Glutamatergic neuron (in vitro differentiated cells): Measurements from ENCODE around the gene GRID1. TPM values are rescaled to one million over a fixed set of nuclear protein-coding genes. Genes with fewer than 3 reads are reported as not detected.

ENCODE experiments used
- DNase-seq: peaks from one replicate; pipeline ENCODE4 v3.0.0; 2022
- H3K27ac Mint-ChIP-seq: one replicate; pipeline ENCODE4 v1.8.0; 2020; ENCODE audit warnings: mild to moderate bottlenecking, mixed read lengths, inconsistent platforms; ENCODE audit not compliant: unreplicated experiment
- H3K27me3 Mint-ChIP-seq: one replicate; pipeline ENCODE4 v1.8.0; 2020; ENCODE audit warnings: mild to moderate bottlenecking, moderate library complexity, mixed read lengths, inconsistent platforms; ENCODE audit not compliant: unreplicated experiment
- H3K36me3 Mint-ChIP-seq: one replicate; pipeline ENCODE4 v1.8.0; 2020; ENCODE audit warnings: mild to moderate bottlenecking, mixed read lengths, inconsistent platforms; ENCODE audit not compliant: unreplicated experiment
- H3K4me1 Mint-ChIP-seq: one replicate; pipeline ENCODE4 v1.8.0; 2020; ENCODE audit warnings: mild to moderate bottlenecking, low read depth, mixed read lengths, inconsistent platforms; ENCODE audit not compliant: unreplicated experiment
- H3K4me3 Mint-ChIP-seq: one replicate; pipeline ENCODE4 v1.8.0; 2020; ENCODE audit warnings: mild to moderate bottlenecking, mixed read lengths, inconsistent platforms; ENCODE audit not compliant: unreplicated experiment
- H3K9me3 Mint-ChIP-seq: one replicate; pipeline ENCODE4 v1.8.0; 2020; ENCODE audit warnings: mild to moderate bottlenecking, moderate library complexity, mixed read lengths, inconsistent platforms; ENCODE audit not compliant: unreplicated experiment
- total RNA-seq: library from RNA; stranded (reverse); fragmentation: NEBNext Ultra II Directional; extraction: Animal tissue kit (Norgen Biotek cat#: 25700); gene quantifications from one replicate; pipeline ENCODE4 v1.2.1, GENCODE V29; 2021; ENCODE audit not compliant: unreplicated experiment
- TF ChIP-seq, protein P1 (sequence below): fragments of 200-600 bp; sonication (generic); IDR thresholded peaks from one replicate; pipeline ENCODE4 v1.5.0; 2021; ENCODE audit not compliant: partially characterized antibody, unreplicated experiment

GRID1 gene
- total RNA-seq, 1 donor from 2014 or later, result 8.0 TPM

DNA sequence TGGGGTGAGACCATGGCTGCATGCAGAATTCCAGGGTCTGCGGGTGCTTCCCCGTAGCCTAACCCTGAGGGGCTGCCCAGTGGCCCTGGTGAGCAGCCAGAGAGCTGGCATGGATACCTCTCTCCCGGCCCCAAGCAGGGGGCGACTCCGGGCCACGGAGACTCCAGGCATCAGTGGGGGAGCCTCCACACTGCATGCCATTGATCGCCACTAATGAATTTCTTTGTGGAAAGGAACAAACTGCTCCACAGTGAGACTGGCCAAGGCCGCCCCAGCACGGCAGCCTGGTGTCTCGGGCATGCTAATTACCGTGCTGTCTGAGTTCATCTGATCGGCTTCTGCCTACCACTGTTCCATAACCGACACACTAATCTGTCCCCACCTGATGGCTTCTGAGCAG lies 184.4 kb downstream of the GRID1 start:
- Mint-ChIP-seq H3K4me3 (no peak overlapping the region), H3K36me3 (peaks cover 8% of the 10 kb centered on the region), H3K9me3 (no peaks in the 10 kb centered on the region), H3K4me1 (peaks cover 5% of the 10 kb centered on the region), H3K27me3 (peaks cover 4% of the 10 kb centered on the region), H3K27ac (no peak overlapping the region)
- no peak for DNase-seq
- TF ChIP-seq, protein P1, sequence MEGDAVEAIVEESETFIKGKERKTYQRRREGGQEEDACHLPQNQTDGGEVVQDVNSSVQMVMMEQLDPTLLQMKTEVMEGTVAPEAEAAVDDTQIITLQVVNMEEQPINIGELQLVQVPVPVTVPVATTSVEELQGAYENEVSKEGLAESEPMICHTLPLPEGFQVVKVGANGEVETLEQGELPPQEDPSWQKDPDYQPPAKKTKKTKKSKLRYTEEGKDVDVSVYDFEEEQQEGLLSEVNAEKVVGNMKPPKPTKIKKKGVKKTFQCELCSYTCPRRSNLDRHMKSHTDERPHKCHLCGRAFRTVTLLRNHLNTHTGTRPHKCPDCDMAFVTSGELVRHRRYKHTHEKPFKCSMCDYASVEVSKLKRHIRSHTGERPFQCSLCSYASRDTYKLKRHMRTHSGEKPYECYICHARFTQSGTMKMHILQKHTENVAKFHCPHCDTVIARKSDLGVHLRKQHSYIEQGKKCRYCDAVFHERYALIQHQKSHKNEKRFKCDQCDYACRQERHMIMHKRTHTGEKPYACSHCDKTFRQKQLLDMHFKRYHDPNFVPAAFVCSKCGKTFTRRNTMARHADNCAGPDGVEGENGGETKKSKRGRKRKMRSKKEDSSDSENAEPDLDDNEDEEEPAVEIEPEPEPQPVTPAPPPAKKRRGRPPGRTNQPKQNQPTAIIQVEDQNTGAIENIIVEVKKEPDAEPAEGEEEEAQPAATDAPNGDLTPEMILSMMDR, result no peak

DNA sequence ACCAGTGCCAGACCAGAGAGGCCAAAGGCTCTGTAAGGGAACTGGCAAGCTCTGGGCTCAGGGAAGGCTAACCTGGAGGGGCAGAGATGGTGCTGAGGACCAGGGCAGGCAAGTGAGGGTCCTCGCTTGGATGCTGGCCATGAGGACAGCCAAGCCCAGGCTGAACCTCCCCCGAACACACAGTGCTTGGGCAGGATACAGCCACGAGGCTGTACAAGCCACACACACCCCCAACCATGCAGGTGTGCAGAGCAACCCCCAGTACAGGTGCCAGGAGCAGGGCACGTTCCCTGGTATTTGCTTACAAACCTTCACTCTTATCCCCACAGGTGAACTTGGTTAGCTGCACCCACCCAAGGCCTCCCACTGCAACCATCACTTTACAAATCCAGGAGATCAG lies 185.7 kb downstream of the GRID1 start:
- Mint-ChIP-seq H3K27ac (no peak overlapping the region), H3K4me1 (peaks cover 5% of the 10 kb centered on the region), H3K9me3 (no peaks in the 10 kb centered on the region), H3K4me3 (no peak overlapping the region), H3K36me3 (no peaks in the 10 kb centered on the region), H3K27me3 (peaks cover 4% of the 10 kb centered on the region)
- TF ChIP-seq, protein P1, result no peak
- DNase-seq, result no peak

DNA sequence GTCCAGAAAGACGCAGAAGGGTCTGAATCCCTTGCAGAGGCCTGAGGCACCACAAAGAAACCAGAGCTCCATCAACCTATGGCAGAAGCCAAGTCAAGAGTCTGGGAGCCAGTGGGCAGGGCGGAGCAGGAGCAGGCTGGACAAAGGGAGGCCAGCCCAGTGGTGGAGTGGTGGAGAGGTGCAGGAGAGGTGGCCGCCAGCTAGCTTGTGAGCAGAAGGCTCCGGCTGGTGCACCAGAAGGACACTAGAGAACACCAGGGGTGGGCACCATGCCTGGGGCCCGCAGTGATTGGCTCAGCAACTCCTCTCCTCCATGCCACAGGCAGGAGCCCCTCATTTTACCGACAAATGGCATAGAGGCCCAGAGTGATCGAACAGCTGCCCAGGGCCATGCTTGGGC lies 186.6 kb downstream of the GRID1 start:
- no peak overlapping the region for H3K27ac Mint-ChIP-seq
- TF ChIP-seq, protein P1, result no peak
- no peak overlapping the region for H3K4me3 Mint-ChIP-seq
- no peaks in the 10 kb centered on the region for H3K36me3 Mint-ChIP-seq
- no peak for DNase-seq
- no peaks in the 10 kb centered on the region for H3K9me3 Mint-ChIP-seq
- peaks cover 4% of the 10 kb centered on the region for H3K27me3 Mint-ChIP-seq
- peaks cover 5% of the 10 kb centered on the region for H3K4me1 Mint-ChIP-seq

DNA sequence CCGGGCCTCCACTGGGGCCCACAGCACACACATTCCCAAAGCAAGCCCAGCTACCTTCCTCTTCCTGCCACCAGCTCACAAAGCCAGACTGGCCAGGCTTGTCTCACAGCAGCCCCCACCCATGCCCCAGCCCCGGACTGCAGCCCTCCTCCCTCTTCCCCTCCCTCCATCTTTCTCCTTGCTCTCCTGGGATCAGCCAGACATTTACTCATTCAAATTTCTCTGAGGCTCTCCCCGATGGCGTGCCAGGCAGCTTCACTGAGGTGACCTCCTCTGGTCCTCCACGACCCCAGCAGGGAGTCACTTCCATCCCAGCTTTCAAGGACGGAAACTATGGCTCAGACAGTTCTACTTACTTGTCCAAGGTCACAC lies 187.5 kb downstream of the GRID1 start:
- peaks cover 4% of the 10 kb centered on the region for H3K27me3 Mint-ChIP-seq
- no peaks in the 10 kb centered on the region for H3K9me3 Mint-ChIP-seq

DNA sequence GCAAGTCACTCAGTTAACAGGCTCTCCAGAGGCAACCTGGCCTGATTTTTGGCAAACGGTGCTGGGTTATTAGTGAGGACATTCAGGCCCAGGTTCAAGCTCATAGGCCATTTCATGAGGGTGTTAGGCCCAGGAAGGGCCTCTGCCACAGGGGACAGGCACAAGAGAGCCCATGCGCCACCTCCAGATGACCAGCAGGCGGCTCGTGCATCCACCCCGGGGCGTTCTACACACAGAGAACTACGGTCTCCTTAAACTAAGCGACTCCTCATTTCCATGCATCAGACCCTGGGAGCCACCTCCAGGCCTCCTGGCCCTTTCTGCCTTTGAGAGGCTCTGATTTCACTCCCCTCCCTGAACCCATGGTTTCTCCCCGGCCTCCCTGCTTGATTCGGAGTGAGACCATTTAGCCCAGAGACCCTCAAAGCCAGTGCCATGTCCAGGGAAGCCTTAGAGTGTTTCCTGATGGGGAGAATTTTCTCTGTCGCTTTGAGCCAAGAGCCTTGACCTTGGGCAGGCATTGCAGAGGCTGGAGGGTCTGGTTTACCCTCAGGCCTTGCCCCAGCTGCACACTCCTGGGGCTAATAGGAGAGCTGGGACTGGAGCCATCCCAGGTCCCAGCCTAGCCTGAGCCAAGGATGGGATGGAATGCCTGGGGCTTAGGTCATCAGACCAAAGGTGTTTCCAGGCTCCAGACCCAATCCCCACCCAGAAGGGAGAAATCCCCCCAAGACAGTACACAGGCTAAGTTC lies 188.0 kb downstream of the GRID1 start:
- H3K36me3 Mint-ChIP-seq, result no peaks in the 10 kb centered on the region
- H3K4me3 Mint-ChIP-seq, result no peak overlapping the region
- H3K4me1 Mint-ChIP-seq, result peaks cover 5% of the 10 kb centered on the region
- peak; percentile 65 for DNase-seq
- TF ChIP-seq, protein P1, result peak; percentile 67
- no peaks in the 10 kb centered on the region for H3K9me3 Mint-ChIP-seq
- H3K27me3 Mint-ChIP-seq, result peaks cover 4% of the 10 kb centered on the region
- H3K27ac Mint-ChIP-seq, result no peak overlapping the region

More for the DNA sequence above, 187.5 kb downstream of the GRID1 start:
- H3K4me3 Mint-ChIP-seq, result no peak overlapping the region
- TF ChIP-seq, protein P1, result no peak
- no peak overlapping the region for H3K27ac Mint-ChIP-seq
- no peak for DNase-seq
- H3K4me1 Mint-ChIP-seq, result peaks cover 5% of the 10 kb centered on the region
- H3K36me3 Mint-ChIP-seq, result no peaks in the 10 kb centered on the region
